ENCODE results near the gene KRT13. TPM values are rescaled to one million over a fixed set of nuclear protein-coding genes. Genes with fewer than 3 reads are reported as not detected.
A peak's percentile ranks its signal among the peaks of the same experiment; 100 is the strongest.

KRT13 gene
- total and polyA plus RNA-seq, 5 experiments from 2014 or later = not detected

DNA sequence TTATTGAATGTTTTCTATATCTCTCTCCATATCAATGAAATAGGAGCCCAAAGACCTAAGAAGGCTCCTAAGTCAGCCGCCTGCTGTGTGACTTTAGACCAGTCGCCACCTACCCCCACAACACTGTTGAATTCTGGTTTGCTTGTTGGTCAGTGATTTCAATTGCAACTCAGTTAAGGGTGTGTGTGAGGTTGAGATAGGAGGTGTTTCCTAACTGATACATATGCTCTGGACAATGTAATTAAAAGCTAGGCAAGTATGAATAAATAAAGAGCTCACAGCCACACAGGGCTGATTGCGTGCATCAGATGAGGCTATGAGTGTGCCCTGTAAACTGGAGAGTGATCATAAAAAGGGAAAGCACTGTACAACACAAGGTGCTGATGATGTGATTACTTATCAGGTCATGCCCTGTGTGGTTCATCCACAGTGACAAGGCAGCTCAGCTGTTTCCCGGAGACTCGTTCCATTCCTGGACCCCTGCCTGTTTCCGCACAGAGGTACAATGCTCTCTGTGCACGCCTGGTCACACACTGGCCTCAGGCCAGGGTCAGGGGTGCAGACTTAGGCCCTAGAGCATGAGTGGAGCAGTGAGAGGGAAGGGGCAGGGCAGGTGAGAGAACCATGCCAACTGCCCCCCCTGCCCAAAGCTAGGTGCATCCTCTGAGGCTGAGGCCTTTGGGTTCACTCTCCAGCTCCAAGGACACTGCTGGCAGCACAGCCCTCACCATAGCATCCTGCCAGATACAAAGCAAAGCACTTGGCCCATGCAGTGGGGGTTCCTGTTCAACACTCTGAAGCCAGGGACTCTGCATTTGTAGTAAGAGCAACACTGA lies 21.2 kb downstream of the KRT13 start:
- Mint-ChIP-seq H3K36me3 (no peaks in the 10 kb centered on the region), H3K27me3 (peaks cover 0 to 7% (median 2%) of the 10 kb centered on the region in 5 donors), H3K4me1 (peaks cover 0 to 2% (median under 1%) of the 10 kb centered on the region in 4 donors), H3K4me3 (no peak overlapping the region), H3K27ac (peak overlapping the region in 1 of 10 donors; percentile 58), H3K9me3 (no peaks in the 10 kb centered on the region)
- POLR2A ChIA-PET = no interaction called here
- no peak for ATAC-seq
- peak in 1 of 10 donors; percentile 34 for DNase-seq

GRCh38 chr17:41483531-41483930 lies 21.9 kb downstream of the KRT13 start:
- Mint-ChIP-seq H3K27ac (peak overlapping the region in 1 of 10 donors; percentile 7), H3K27me3 (peaks cover 0 to 7% (median 2%) of the 10 kb centered on the region in 5 donors)

DNA sequence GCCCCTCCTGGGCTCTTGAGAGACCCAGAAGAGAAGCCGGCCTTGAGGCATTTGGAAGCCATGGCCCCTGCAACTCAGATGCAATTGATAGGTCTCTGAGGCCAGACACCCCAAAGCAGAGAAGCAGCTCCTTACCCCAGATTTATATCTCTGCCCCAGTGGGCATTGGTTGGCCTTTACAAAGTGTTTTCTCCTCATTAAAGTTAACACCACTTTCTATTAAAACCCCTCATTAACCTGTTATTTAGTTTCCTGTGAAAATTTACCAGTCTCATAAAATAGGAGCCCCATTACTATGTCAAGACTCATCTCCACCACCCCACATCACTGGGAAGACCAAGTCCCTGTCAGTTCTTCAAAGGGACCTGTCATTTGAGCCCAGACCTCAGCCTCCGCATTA lies 24.4 kb downstream of the KRT13 start, which contains the start of gene KRT35:
Gene KRT35, minus strand, starts transcription at position 116 of the 400 bp plus-strand sequence. Its CDS starts 54 bp downstream, at position 62.
- Mint-ChIP-seq H3K27ac (peak within 1 kb of the TSS in 1 of 10 donors; percentile 75), H3K4me3 (no peak within 1 kb of the TSS), H3K9me3 (no peaks in the 10 kb centered on the region), H3K27me3 (peaks cover 0 to 3% (median 0%) of the 10 kb centered on the region in 5 donors), H3K4me1 (peaks cover 0 to 2% (median 0%) of the 10 kb centered on the region in 4 donors), H3K36me3 (no peaks in the 10 kb centered on the region)
- POLR2A ChIA-PET = no interaction called here
- ATAC-seq (no peak), DNase-seq (no peak)

More at GRCh38 chr17:41483531-41483930, 21.9 kb downstream of the KRT13 start:
- ATAC-seq (no peak), DNase-seq (no peak)
- POLR2A ChIA-PET = no interaction called here
- no peaks in the 10 kb centered on the region for H3K36me3 Mint-ChIP-seq
- H3K4me3 Mint-ChIP-seq = no peak overlapping the region
- no peaks in the 10 kb centered on the region for H3K9me3 Mint-ChIP-seq
- H3K4me1 Mint-ChIP-seq = peaks cover 0 to 2% (median under 1%) of the 10 kb centered on the region in 4 donors

DNA sequence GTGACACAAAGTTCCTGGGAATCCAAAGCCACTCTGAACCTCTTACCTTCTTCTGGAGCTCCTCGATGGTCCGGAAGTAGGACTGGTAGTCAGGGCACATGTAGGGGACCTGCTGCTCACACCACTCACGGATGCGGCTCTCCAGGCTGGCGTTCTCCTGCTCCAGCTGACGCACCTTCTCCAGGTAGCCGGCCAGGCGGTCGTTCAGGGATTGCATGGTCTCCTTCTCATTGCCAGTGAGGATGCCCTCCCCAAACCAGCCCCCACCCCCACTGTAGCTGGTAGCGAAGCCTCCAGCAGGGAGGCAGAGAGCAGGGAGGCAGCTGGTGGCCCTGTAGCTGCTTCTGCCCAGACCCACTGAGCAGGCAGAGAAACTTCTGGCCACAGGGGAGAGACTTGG lies 24.8 kb downstream of the KRT13 start:
- no peak for ATAC-seq
- POLR2A ChIA-PET = no interaction called here
- Mint-ChIP-seq H3K27ac (no peak overlapping the region), H3K36me3 (no peaks in the 10 kb centered on the region), H3K9me3 (no peaks in the 10 kb centered on the region), H3K4me1 (peaks cover 0 to 2% (median 0%) of the 10 kb centered on the region in 4 donors), H3K27me3 (peaks cover 0 to 3% (median 0%) of the 10 kb centered on the region in 5 donors), H3K4me3 (no peak overlapping the region)
- no peak for DNase-seq

DNA sequence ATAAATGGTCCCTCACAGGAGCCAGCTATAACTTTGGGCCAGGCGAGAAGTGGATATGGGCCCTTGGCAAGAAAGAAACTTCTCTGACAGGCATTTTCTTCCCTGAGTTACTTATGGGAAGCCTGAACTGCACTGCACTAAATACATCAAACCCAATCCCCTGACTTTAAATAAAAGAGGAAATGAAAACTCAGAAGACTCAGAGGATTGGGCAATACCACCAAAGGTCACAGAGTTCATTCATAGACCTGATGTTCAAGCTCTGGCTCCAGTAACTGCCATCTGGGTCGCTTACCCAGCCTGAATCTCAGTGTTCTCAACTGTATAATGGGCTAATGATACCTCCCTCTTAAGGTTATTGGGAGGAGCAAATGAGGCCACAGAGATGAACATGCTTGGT lies 25.3 kb downstream of the KRT13 start:
- POLR2A ChIA-PET = no interaction called here
- Mint-ChIP-seq H3K27ac (no peak overlapping the region), H3K36me3 (no peaks in the 10 kb centered on the region), H3K4me3 (no peak overlapping the region), H3K9me3 (no peaks in the 10 kb centered on the region), H3K27me3 (peaks cover 0 to 3% (median 0%) of the 10 kb centered on the region in 5 donors), H3K4me1 (peaks cover 0 to 2% (median 0%) of the 10 kb centered on the region in 4 donors)
- ATAC-seq = no peak
- DNase-seq = no peak

DNA sequence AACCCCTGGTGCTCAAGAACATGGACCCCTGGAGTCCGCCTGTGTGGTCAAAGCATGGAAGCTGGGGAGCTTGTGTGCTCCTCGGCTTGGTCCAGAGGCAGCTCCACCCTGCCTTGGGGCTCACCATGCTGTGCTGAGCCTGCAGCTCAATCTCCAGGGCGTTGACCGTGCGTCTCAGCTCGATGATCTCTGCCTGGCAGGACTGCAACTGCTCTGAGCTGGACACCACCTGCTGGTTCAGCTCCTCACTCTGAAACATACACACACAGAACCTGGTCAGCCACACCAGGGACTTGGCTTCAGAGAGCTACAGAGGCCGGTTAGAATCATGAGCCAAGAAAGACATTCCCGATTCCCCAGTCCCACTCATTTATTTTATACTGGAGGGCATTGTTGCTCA lies 27.2 kb downstream of the KRT13 start:
- Mint-ChIP-seq H3K27me3 (peaks cover 0 to 3% (median 0%) of the 10 kb centered on the region in 5 donors), H3K36me3 (no peaks in the 10 kb centered on the region), H3K27ac (peak overlapping the region in 1 of 10 donors; percentile 62), H3K4me3 (no peak overlapping the region), H3K4me1 (no peaks in the 10 kb centered on the region), H3K9me3 (peaks cover 0 to 2% (median 0%) of the 10 kb centered on the region in 9 donors)
- POLR2A ChIA-PET = no interaction called here
- no peak for ATAC-seq
- DNase-seq = no peak

GRCh38 chr17:41476866-41477815 lies 28.3 kb downstream of the KRT13 start:
- POLR2A ChIA-PET = no interaction called here
- DNase-seq (no peak), ATAC-seq (no peak)
- Mint-ChIP-seq H3K9me3 (peaks cover 0 to 4% (median 0%) of the 10 kb centered on the region in 9 donors), H3K27ac (peak overlapping the region in 1 of 10 donors; percentile 17), H3K27me3 (peaks cover 0 to 4% (median 0%) of the 10 kb centered on the region in 5 donors), H3K4me3 (no peak overlapping the region), H3K4me1 (no peaks in the 10 kb centered on the region), H3K36me3 (no peaks in the 10 kb centered on the region)

DNA sequence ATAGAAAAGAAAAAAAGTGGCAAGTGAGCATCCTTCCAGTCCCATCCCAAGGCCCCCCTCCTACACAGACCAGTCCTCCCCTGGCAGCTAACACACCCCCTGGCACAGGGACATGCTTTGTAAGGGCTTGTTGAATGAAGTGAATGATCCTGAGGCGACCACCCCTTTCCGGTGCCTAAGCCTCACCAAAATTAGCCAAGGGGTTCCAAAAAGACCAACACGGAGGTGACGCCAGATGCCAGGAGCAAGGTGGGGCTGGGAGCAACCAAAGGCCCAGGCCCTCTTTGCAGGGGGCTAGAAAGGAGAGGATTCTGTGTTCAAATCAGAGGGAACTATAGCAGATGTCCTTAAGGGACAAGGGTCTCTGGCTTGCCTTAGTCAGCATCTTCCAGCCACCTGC lies 30.0 kb downstream of the KRT13 start:
- POLR2A ChIA-PET = no interaction called here
- peaks cover 0 to 7% (median 0%) of the 10 kb centered on the region in 3 donors for H3K36me3 Mint-ChIP-seq
- H3K9me3 Mint-ChIP-seq = peaks cover 0 to 10% (median 0%) of the 10 kb centered on the region in 9 donors
- no peaks in the 10 kb centered on the region for H3K4me1 Mint-ChIP-seq
- H3K4me3 Mint-ChIP-seq = no peak overlapping the region
- DNase-seq (no peak), ATAC-seq (no peak)
- peaks cover 0 to 4% (median 0%) of the 10 kb centered on the region in 5 donors for H3K27me3 Mint-ChIP-seq
- no peak overlapping the region for H3K27ac Mint-ChIP-seq

DNA sequence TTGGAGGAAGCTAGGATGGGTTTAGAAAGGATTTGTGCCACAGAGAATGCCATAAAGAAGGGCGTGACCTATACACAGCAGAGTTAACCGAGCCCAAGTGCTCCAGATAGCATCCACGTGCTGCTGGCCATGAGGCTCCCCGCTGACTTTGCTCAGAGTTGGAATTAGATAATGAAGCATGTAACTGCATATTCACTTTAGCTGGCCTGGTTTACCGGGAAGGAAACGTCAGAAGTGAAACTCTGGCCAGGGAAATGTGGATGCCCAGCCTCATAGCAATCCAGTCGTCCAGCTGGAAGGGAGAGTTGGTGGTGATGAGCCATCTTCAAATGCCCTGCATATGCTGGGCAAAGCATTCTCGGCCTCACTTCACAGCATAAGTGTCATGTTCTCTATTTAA lies 30.5 kb downstream of the KRT13 start:
- ATAC-seq = no peak
- Mint-ChIP-seq H3K4me3 (no peak overlapping the region), H3K4me1 (no peaks in the 10 kb centered on the region), H3K27me3 (peaks cover 0 to 4% (median 0%) of the 10 kb centered on the region in 5 donors), H3K27ac (no peak overlapping the region), H3K9me3 (peaks cover 0 to 10% (median 0%) of the 10 kb centered on the region in 9 donors), H3K36me3 (peaks cover 0 to 7% (median 0%) of the 10 kb centered on the region in 3 donors)
- no peak for DNase-seq
- POLR2A ChIA-PET = no interaction called here

DNA sequence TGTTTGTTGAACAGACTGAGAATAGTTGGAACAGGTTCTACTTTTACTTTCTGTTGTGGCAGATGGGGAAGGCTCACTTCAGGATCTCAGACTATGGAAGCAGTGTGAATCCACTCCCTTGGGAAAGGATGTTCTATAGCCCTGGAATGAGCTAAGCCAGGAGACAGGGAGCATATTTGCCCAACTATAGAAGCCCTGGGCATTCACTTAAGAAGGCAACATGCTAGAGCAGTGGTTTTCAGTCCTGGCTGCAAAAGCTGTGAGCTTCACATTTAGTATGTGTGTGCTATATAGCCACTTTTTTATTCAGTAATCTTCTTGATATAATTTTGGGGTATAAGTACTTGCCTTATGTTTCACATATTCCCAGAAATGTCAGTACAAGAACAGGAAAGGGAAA lies 37.1 kb downstream of the KRT13 start:
- no peaks in the 10 kb centered on the region for H3K4me1 Mint-ChIP-seq
- POLR2A ChIA-PET = no interaction called here
- H3K9me3 Mint-ChIP-seq = peaks cover 0 to 22% (median 3%) of the 10 kb centered on the region in 9 donors
- peaks cover 0 to 15% (median 0%) of the 10 kb centered on the region in 3 donors for H3K36me3 Mint-ChIP-seq
- H3K27ac Mint-ChIP-seq = no peak overlapping the region
- H3K27me3 Mint-ChIP-seq = peaks cover 0 to 6% (median 0%) of the 10 kb centered on the region in 5 donors
- no peak overlapping the region for H3K4me3 Mint-ChIP-seq
- ATAC-seq = no peak
- no peak for DNase-seq

- H3K27ac Mint-ChIP-seq = no peak overlapping the region
- peaks cover 0 to 17% (median 3%) of the 10 kb centered on the region in 9 donors for H3K9me3 Mint-ChIP-seq
- POLR2A ChIA-PET = no interaction called here
Observed at GRCh38 chr17:41467561-41467960, 37.9 kb downstream of the KRT13 start.

DNA sequence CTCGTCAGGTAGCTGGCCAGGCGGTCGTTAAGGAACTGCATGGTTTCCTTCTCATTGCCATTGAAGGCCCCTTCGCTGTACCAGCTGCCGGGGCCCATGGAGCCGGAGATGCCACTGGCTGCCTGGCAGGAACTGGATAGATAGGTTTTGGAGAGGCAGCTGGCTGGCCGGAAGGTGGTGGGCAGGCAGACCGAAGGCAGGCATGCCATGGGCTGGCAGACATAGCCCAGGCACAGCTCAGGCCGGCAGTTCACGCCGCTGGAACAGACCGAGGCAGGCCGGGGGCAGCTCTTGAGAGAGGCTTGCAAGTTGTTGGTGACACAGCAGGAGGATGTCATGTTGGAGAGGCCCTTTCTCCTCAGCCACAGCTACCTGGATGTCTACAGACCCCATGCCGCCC lies 38.4 kb downstream of the KRT13 start, which contains the start of gene KRT32:
Gene KRT32, minus strand, starts transcription at position 399 of the 400 bp plus-strand sequence. Its CDS starts 61 bp downstream, at position 338.
- H3K36me3 Mint-ChIP-seq = peaks cover 0 to 15% (median 0%) of the 10 kb centered on the region in 3 donors
- H3K9me3 Mint-ChIP-seq = peaks cover 0 to 17% (median 3%) of the 10 kb centered on the region in 9 donors
- ATAC-seq = no peak
- no peak within 1 kb of the TSS for H3K4me3 Mint-ChIP-seq
- H3K4me1 Mint-ChIP-seq = no peaks in the 10 kb centered on the region
- H3K27ac Mint-ChIP-seq = no peak within 1 kb of the TSS
- no peak for DNase-seq
- POLR2A ChIA-PET = no interaction called here
- peaks cover 0 to 9% (median 0%) of the 10 kb centered on the region in 5 donors for H3K27me3 Mint-ChIP-seq

More at GRCh38 chr17:41467561-41467960, 37.9 kb downstream of the KRT13 start:
- ATAC-seq (no peak), DNase-seq (no peak)
- H3K36me3 Mint-ChIP-seq = peaks cover 0 to 15% (median 0%) of the 10 kb centered on the region in 3 donors
- peaks cover 0 to 6% (median 0%) of the 10 kb centered on the region in 5 donors for H3K27me3 Mint-ChIP-seq
- no peaks in the 10 kb centered on the region for H3K4me1 Mint-ChIP-seq
- no peak overlapping the region for H3K4me3 Mint-ChIP-seq
